ENCODE results near the gene MYCBP2.
"Not testable (repeated sequence)": the region's sequence is repeated elsewhere in the genome, so short reads cannot be mapped to it uniquely, and the experiment has no call there.

Gene MYCBP2, protein sequence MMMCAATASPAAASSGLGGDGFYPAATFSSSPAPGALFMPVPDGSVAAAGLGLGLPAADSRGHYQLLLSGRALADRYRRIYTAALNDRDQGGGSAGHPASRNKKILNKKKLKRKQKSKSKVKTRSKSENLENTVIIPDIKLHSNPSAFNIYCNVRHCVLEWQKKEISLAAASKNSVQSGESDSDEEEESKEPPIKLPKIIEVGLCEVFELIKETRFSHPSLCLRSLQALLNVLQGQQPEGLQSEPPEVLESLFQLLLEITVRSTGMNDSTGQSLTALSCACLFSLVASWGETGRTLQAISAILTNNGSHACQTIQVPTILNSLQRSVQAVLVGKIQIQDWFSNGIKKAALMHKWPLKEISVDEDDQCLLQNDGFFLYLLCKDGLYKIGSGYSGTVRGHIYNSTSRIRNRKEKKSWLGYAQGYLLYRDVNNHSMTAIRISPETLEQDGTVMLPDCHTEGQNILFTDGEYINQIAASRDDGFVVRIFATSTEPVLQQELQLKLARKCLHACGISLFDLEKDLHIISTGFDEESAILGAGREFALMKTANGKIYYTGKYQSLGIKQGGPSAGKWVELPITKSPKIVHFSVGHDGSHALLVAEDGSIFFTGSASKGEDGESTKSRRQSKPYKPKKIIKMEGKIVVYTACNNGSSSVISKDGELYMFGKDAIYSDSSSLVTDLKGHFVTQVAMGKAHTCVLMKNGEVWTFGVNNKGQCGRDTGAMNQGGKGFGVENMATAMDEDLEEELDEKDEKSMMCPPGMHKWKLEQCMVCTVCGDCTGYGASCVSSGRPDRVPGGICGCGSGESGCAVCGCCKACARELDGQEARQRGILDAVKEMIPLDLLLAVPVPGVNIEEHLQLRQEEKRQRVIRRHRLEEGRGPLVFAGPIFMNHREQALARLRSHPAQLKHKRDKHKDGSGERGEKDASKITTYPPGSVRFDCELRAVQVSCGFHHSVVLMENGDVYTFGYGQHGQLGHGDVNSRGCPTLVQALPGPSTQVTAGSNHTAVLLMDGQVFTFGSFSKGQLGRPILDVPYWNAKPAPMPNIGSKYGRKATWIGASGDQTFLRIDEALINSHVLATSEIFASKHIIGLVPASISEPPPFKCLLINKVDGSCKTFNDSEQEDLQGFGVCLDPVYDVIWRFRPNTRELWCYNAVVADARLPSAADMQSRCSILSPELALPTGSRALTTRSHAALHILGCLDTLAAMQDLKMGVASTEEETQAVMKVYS (N-terminal part only)

DNA sequence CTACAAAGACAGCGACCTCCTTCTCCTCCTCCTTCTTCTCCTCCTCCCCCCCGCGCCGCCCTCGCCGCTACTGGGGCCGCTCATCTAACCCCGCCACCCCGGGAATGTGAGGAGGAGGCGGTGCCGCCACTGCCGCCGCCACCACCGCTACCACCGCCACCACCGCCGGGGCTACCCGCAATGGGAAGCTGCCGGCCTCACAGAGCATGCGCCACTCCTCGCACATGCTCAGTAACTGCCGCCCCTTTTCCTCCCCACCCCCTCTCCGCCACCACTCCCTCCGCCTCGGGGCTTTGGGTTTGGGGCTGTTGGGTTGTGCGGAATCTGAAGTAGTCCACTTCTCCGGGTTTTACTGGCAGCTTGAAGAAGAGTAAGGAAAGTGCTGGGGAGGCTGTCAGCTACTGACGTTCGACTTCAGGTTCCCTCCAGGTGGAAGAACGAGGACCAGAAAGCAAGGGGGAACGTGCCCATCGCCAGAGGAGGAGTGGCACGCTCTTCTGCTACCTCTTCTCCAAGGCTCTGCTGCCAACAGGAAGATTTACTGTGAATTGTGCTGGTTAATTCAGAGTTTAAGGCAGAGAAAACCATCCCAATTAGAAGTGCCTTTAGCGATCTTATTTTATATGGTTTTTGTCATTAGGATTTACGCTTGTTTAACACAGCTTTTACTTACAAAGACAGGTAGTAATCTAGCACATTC is at the start of gene MYCBP2:
TSS of gene MYCBP2 (minus strand) at position 190 of the 700 bp plus-strand sequence. CDS start 319 bp downstream, outside the sequence.
- DNase-seq, result peak; percentile 96

DNA sequence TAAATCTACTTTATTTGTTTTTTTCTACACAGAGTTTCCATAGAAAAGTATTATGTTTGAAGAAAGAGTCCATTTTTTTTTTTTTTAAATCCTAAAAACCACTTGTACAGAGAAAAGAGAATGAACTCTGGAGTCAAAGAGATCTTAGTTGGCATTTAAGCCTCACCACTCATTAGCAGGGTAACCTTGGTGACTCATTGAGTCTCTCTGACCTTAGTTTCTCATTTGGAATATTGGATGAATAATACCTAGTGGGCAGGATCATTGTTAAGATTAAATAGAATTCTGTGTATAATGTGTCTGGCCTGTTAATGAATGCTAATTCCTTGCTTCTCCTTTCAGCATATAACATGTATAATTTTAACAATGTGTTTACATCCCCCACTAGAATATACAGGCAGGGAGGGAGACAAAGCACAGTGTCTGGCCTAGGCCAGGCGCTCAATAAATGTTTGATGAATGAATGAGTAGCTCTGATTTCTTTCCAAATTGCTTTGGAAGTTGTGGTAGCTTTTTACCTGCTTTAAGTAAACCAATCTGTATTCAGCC is 48.7 kb upstream of the MYCBP2 start:
- DNase-seq, result no peak

DNA sequence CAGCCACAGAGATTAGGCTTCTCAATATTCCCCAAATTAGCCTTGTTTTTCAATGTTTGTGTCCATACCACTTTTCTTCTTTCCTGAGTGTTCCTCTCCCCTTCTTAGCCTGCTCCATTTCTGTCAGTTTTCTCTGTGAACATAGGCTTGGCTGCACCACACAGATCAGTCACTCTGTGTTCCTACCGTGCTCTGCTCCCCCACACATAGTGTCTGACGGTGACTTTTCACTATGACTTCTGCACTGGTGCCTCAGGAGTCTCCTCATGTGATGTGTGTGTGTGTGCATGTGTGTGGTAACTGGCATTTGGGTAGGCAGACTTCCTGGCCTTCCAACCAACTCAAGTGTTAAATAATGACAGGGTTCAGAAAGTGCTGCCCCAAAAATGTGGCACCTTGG is 47.9 kb upstream of the MYCBP2 start:
- no peak for DNase-seq

DNA sequence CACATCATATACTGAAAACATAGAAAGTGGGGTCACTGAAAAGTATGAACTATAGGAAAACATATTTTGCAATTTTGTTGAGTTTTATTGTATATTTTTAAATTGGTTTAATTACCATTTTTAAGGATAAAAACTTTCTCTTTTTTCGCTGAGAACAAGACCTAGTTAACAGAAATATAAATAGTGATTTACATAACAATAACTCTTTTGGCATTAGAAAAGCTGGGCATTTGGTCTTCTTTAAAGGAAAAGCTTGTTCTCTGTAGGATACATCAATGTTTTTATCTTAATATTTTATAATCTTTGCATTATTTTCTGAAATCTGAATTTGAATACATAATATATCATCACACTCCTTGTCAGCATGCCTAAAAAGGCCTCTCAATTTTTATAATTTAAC is 47.4 kb upstream of the MYCBP2 start:
- DNase-seq, result no peak

DNA sequence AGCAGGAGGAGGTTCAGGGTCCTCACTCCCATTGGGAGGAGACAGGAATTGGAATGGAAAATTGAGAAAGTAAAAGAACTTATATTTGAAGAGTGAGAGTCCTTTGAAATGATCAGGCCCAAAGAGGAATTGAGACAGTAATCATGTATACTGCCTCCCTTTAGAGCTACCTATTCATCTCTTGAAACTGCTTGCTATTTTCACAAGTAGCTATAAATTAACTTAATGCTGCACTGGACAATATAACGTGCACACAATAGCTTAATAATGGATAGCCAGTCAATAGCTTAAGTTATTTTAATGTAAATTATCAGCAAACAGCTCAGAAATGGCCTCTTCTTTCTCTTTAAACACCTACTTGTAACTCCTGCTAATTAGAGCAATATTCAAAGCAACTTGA is 46.6 kb upstream of the MYCBP2 start:
- DNase-seq, result no peak

DNA sequence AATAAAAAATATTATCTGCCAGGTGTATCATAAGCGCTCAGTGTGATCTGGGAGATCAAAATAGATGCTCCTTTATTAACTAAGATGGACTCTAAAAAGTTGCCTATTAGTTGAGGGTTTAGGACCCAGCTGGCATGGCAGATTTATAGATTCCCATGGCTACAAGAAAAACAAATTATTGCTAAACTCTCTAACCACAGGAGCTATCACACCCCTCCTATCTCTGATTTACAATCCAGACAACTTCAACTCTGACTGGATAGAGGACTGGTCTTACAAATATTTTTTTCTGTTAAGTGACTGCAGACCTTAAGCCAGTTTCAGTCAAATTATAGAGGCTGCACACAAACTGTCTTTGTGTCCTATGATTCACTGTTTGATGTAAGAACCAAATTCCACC is 45.4 kb upstream of the MYCBP2 start:
- no peak for DNase-seq

DNA sequence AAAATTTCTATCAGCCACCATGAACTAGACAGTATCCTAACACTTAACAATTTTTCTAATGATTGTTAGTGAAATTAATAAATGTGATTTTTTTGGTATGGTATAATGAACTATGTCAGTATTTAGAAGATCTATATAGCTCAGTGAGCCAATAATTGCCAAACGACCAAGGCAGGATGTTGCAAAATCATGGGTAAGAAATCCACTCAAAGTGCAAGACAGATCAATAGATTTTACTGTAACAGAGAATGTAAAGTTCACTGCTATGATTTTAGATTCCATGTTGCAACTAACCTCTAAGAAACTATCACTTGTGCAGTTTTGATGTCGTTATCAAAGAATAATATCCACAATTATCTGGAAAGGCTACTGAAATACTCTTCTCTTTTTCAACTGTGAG is 44.0 kb upstream of the MYCBP2 start:
- DNase-seq, result no peak

DNA sequence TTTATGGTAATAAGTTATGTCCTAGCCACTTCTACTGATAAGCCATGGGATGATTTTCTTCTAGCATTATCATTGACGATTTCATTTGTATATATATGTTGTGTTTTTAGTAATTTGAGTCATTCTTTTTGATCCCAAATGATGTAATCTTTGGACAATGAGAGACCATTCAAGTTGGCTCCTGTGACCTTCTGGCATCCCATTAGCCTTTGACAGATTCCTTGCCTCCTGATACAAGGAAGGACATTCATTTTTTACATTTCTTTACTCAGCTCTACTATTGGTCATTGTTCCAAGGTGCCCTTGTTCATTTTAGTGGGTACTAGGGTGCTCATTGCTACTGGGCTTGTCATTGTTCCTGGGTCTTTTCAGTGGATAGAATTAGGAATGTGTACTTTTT is 35.3 kb upstream of the MYCBP2 start:
- DNase-seq, result no peak

DNA sequence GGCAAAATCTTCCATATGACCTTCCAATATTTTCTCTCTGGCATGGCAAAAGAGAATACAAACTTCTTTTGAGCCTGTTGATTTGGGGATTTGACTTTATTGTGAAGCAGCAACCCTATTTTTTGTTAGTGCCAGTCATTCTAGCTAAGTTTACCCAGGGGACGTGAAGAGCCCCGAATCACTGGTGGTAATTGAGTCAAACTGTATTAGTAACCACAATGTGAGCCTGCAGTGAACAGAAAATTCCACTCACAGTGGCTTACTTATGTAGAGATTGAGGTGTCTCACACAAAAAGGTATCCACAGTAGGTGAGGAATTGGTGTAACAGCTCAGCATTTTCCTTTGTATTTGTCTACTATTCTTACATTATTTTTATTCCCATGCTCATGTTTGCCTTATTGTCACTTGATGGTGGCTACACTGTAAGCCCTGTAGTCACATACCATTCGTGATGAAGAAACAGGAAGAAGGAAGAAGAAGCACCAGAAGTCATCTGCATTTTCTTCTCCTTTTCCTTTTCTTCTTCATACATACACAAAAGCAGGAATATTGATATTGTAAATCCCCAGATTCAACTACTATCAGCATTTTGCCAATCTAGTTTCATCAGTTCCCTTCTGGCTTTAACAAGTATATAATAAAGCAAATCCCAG is 33.3 kb upstream of the MYCBP2 start:
- DNase-seq, result no peak

DNA sequence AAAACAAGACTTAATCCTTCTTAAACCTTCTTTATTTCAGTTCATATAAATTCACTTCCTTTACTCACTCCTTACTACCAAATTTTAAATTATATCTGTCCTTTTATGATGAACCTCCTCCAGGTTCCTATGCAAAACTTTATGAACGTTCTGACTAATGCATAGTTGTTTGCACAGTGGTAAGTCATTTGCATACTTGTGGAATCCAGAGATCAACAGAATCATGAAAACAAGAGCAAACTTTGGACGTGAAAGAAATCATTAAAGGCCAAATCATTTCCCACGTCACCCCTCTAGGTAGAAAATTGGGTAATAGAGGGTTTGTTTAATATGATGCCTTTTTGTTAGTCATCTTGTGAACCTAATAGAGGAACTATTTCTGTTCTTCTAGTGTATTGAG is 32.3 kb upstream of the MYCBP2 start:
- no peak for DNase-seq

DNA sequence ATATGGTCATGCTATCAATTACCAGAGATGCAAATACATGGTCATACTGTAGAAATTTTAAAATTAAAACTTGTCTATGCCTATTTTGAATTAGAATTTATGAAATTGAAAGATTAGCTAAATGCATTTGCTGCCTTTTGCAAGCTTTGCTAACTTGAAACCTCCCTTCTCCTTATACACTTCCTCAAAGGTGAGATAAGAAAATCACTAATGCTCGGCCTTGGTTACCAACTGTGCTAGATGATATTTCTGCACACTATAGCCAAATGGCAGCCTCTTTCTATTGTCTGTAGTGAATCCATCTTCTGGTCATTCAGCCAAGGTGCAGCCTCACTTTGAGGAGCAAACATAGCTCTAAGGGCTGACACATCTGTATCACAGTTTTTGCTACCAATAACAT is 31.1 kb upstream of the MYCBP2 start:
- DNase-seq, result no peak

DNA sequence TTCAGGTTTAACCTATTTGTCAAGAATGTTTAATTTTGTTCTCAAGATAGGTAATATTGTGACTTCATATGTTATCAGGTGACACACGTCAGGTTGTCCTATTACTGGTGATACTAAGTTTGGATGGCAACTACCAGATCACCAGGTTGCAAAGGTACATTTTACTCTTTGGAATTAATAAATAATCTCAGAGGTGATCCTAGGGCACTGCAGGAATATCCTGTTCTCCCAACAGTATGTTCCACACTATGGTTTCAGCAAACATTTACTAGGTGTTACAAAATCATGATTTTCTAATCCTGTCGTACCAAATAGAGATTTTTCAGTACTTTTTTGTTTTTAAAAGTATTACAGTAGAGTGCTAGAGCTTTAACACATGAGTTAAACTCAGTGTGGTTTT is 29.3 kb upstream of the MYCBP2 start:
- no peak for DNase-seq

DNA sequence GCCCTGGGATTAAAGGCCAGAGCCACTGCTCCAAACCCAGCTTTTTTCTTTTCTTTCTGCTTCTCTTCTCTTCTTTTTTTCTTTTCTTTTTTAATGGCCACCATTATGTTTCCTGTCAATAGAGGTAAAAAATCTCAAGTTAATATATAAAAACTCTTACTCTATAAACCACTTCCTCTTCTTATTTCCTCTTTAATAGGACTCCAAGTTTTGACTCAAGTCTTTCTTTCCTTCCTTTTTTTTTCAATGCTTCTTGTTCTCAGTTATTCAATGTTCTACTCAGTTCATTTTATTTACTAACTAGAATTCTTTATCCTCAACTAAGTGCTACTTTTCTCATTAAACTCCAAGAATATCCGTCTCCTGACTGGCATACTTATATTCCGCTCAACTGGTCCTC is 27.1 kb upstream of the MYCBP2 start:
- no peak for DNase-seq

DNA sequence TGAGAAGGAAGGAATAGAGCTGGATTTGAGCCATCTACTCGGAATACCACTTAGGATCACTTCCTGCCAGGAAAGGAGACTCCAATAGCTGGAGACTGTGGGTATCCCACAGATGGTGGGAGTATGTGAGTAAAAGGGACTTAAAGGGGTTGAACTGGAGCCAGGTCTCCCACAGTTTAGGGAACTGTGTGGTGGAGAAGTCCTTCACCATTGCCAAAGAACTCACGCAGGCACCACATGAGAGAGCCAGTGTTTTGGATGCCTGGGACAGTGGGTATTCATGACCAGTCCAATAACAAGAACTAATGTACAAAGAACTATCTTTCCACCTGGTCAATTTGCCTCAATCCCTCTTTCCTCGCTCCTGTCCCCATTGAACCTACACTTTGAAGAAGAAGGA is 24.4 kb upstream of the MYCBP2 start:
- no peak for DNase-seq

DNA sequence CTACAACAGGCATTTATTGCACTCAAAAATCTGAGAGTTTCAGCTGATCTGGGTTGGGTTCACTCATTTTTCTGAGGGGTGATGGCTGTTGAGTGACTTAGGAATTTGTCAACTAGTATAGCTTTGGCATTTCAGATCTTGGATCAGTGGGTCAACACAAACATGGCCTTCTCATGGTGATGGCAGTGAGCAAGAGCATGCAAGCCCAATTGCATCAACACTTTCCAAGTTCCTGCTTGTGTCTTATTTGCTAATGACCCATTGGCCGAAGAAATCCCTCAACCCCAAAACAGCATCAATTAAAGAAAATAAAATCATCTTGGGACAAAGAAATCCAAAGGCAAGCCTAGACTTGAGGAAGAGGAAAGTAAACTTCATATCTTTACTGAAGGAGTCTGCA is 23.9 kb upstream of the MYCBP2 start:
- no peak for DNase-seq

DNA sequence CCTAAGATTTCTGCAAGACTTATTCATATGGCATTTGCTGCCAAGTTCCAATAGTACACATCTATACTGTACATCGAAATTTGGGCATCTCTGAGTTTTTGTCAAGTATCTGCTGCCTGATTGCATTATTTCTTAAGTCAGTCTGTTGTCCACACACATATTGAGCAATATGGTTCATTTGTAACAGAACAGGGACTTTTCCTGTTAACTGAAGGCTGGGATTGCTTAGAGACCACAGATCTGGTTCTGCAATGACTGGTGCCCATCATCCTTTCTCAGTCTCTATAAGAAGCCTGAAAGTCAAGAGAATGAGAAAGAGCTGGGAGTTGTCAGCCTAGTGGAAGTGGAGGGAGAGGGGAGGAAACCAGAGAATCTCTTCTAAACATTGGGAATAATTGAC is 22.5 kb upstream of the MYCBP2 start:
- no peak for DNase-seq

DNA sequence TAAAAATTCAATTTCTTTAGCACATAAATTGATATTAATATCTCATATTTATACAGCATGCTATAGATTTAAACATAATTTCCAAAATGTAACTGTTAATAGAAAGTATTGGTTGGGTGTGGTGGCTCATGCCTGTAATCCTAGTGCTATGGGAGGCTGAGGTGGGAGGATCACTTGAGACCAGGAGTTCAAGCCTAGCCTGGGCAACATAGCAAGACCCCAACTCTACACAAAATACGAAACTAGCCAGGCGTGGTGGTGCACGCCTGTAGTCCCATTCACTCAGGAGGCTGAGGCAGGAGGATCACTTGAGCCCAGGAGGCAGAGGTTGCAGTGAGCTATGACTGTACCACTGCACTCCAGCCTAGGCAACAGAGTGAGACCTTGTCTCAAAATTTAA is 20.5 kb upstream of the MYCBP2 start:
- DNase-seq, result not testable (repeated sequence)

DNA sequence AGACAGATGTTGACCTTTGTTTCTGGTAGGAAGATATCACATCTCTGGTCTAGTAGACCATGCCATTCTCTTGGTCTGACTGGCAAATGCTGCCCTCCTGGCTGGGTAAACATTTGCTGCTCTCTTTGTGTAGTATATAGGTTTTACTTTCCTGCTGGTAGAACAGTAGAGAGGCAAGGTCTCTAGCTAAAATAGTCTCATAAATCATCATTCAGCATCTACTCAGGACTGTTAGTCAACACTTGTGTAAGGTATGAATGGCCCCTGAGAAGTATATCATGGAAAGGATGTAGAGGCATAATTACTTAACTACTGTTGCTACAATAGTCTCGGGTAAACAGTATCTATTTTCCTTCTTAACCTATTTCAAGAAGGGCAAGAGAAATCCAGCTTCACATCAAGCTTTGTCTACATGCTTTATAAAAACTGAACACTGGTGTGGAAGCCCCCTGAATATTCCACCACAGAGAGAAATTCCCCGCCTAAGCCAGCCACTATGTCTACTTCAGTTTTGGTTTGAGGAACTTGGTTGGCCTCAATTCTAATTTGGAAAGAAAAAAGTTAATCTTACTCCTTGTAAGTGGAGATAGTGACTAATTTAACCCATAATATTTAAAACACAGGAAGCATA is 18.4 kb upstream of the MYCBP2 start:
- no peak for DNase-seq

DNA sequence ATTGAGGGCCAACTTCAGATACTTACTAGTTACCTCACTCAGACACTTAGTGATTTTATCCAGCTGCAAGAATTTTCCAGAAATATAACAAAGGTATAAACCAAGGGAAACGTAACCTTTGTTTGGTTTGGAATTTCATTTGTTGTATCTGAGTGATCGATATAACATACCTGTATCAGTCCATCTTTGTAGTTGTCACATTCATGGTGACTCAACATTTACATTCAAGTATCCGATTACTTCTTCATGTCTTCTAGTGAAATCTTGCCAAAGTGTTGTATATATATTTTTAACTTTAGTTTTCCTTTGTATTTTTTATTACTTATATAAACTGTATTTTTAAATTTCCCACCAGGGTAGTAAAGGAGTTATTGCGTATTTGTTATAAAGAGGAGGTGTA is 16.9 kb upstream of the MYCBP2 start:
- DNase-seq, result no peak

DNA sequence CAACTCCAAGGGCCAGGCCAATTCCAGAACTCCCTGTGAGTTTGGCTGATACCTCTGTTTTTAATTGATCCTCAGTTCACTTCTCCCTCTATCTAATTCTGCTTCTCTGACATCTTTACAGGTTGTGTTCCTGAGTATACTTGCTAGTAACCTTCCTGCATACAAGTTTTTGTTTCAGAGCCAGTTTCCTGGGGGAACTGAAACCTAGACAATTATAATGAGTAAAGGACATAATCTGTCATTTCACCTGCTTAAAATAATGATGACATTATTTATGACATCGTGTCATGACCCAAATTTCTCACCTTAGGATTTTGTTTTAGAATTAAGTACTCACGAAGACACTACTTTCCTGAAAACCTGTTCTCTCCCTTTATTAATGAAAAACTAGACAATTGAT is 12.5 kb upstream of the MYCBP2 start:
- no peak for DNase-seq

DNA sequence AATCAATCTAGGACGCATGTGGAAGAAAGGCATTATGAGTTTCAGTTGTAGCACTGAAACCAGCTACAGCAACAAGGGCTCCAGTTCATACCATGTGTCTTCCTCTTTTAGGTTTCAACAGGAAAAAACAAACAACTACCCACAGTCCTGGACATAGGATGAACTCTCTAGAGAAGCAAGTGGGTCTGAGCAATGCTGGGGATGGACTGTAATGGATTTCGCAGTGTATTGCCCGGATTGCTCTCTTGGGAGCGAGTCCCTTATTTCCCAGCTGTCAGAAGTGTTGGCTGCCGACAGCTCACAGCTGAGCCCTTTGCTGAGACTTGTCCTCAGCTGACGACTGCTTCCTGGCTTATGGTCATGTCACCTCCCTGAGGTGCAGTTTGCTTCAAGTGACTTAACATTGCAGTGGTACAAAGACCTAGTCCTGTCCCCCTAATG is 12.1 kb upstream of the MYCBP2 start:
- DNase-seq, result no peak

Data from NK-92 treated with Interleukin-12 subunit alpha and Interleukin-12 subunit beta, amount 100 ng/mL, for 24 hours (cell line).